Measurements from ENCODE around the gene FKBP1B.
"Not testable (repeated sequence)": the region's sequence is repeated elsewhere in the genome, so short reads cannot be mapped to it uniquely, and the experiment has no call there.

The FKBP1B gene

GRCh38 chr2:24104110-24104650 lies 54.6 kb downstream of the FKBP1B start:
- DNase-seq (ENCODE audit: low spot score) = no peak

- DNase-seq (ENCODE audit: low spot score) = no peak
Measured at GRCh38 chr2:24104906-24105305, 55.4 kb downstream of the FKBP1B start.

- no peak for DNase-seq (ENCODE audit: low spot score)
Measured at GRCh38 chr2:24105816-24106215, 56.3 kb downstream of the FKBP1B start.

- DNase-seq (ENCODE audit: low spot score) = no peak
Measured at GRCh38 chr2:24106786-24107185, 57.2 kb downstream of the FKBP1B start.

GRCh38 chr2:24107336-24107735 lies 57.8 kb downstream of the FKBP1B start:
- no peak for DNase-seq (ENCODE audit: low spot score)

- DNase-seq (ENCODE audit: low spot score) = not testable (repeated sequence)
Measured at GRCh38 chr2:24109431-24109830, 59.9 kb downstream of the FKBP1B start.

- DNase-seq (ENCODE audit: low spot score) = no peak
Measured at GRCh38 chr2:24110660-24111303, 61.2 kb downstream of the FKBP1B start.

GRCh38 chr2:24111407-24111901 lies 61.9 kb downstream of the FKBP1B start:
- no peak for DNase-seq (ENCODE audit: low spot score)

Measured in SW480 (cell line).